OCI-LY1 (cell line): ENCODE data around the gene TYW1B.

ENCODE experiments used
- CTCF ChIP-seq: fragments of 200-600 bp; sonication (generic), shearing (Covaris generic); IDR thresholded peaks from 2 replicates; pipeline ENCODE4 v1.5.1; 2017; ENCODE audit warnings: mild to moderate bottlenecking, antibody characterized with exemption, low read length, moderate library complexity, mixed read lengths
- EZH2 ChIP-seq: fragments of 200-600 bp; sonication (generic), shearing (Covaris generic); IDR thresholded peaks from 2 replicates; pipeline ENCODE4 v1.8.0; 2017; ENCODE audit warnings: borderline replicate concordance, mixed run types, mild to moderate bottlenecking, antibody characterized with exemption, low read length, moderate library complexity, mixed read lengths

DNA sequence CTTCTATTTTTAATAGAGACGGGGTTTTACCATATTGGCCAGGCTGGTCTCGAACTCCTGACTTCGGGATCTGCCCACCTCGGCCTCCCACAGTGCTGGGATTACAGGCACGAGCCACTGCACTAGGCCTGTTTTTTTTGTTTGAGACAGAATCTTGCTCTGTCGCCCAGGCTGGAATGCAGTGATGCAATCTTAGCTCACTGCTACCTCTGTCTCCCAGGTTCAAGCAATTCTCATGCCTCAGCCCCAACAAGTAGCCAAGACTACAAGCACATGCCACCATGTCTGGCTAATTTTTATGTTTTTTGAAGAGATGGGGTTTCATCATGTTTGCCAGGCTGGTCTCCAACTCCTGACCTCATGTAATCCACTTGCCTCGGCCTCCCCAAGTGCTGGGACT lies 73.7 kb downstream of the TYW1B start:
- TF ChIP-seq CTCF, result no peak
- TF ChIP-seq EZH2, result no peak
